Loucy (cell line): ENCODE measurements around the gene CALHM2.

Experiments used
- EZH2phosphoT487 ChIP-seq: fragments of 200-600 bp; IDR thresholded peaks from 2 replicates; pipeline ENCODE4 v1.6.1; 2018; ENCODE audit warnings: antibody characterized with exemption, mild to moderate bottlenecking, moderate library complexity, borderline replicate concordance
- TF ChIP-seq, protein P1 (sequence below): fragments of 200-600 bp; sonication (generic); conservative IDR thresholded peaks from 2 replicates; pipeline ENCODE4 v1.5.1; 2014; ENCODE audit warnings: mild to moderate bottlenecking, antibody characterized with exemption, low read length

DNA sequence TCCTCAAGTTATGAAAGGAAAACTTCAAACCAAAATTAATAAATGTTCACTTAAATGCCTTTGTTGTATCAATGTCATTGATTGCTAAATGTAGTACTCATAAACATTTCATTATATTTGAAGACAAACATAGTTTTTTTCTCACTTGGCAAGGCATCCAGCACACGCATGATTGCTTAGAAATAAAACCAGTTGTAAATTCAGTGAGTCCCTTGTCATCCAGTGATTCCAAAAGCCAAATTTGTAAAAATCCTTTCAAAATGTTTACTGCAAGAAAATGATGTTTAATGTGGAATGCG, 35.2 kb upstream of the CALHM2 start:
- TF ChIP-seq, protein P1, sequence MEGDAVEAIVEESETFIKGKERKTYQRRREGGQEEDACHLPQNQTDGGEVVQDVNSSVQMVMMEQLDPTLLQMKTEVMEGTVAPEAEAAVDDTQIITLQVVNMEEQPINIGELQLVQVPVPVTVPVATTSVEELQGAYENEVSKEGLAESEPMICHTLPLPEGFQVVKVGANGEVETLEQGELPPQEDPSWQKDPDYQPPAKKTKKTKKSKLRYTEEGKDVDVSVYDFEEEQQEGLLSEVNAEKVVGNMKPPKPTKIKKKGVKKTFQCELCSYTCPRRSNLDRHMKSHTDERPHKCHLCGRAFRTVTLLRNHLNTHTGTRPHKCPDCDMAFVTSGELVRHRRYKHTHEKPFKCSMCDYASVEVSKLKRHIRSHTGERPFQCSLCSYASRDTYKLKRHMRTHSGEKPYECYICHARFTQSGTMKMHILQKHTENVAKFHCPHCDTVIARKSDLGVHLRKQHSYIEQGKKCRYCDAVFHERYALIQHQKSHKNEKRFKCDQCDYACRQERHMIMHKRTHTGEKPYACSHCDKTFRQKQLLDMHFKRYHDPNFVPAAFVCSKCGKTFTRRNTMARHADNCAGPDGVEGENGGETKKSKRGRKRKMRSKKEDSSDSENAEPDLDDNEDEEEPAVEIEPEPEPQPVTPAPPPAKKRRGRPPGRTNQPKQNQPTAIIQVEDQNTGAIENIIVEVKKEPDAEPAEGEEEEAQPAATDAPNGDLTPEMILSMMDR, result no peak
- no peak for TF ChIP-seq EZH2phosphoT487
